ENCODE measurements around the gene ACBD4. TPM values are rescaled to one million over a fixed set of nuclear protein-coding genes. Genes with fewer than 3 reads are reported as not detected.

The ACBD4 gene
- total and polyA plus RNA-seq, 2 of the 13 experiments (the other 11 are each of a cell fraction or from before 2014, with no cell fraction given), result 16.1 to 26.9 TPM

DNA sequence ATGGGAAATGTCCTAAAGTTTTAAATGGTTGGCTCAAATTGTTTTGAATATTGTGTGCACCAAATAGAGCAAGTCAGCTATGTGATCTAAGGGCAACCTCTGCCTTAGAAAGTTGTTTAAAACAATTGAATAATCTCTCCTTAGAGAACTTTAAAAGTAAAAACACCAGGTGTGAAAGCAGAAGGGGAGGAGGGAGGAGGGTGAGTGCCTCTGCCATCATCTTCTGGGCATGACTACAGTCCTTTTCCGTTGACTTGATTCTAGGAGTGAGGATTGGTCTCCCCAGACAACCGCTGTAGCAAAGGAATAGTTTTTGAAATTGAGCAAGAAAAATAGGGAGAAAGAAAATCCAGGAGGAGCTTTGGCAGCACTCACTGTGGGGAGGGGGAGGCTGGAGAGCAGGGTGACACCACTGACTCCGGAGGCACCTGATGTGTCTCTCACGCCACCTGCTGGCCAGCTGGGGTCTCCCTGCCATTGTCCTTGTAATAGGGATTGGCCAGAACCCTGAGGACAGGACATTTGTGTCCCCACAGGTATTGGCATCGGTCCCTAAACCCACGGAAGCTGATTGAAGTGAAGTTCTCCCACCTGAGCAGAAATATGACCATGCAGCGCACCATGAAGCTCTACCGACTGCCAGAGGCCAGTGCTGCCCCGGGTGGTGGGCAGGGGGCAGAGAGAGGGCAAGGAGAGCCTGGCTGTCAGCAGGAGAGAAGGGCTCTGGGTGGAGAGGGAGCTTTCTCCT, 36.4 kb upstream of the ACBD4 start (continued):
- TF ChIP-seq ARID3A (IDR thresholded peaks at IDR 0.05; ENCODE audit: low read depth, low read length), result no peak
- TF ChIP-seq RFXAP (CRISPR knock-in tag; IDR thresholded peaks at IDR 0.05; ENCODE audit: borderline replicate concordance), result no peak
- TF ChIP-seq ZNF44 (CRISPR knock-in tag; IDR thresholded peaks at IDR 0.05), result no peak
- no peak for TF ChIP-seq ZNF841 (CRISPR knock-in tag; IDR thresholded peaks at IDR 0.05; ENCODE audit: borderline replicate concordance)
- TF ChIP-seq, protein P1, sequence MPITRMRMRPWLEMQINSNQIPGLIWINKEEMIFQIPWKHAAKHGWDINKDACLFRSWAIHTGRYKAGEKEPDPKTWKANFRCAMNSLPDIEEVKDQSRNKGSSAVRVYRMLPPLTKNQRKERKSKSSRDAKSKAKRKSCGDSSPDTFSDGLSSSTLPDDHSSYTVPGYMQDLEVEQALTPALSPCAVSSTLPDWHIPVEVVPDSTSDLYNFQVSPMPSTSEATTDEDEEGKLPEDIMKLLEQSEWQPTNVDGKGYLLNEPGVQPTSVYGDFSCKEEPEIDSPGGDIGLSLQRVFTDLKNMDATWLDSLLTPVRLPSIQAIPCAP (CRISPR knock-in tag; IDR thresholded peaks at IDR 0.05; ENCODE audit: low read depth), result no peak
- TF ChIP-seq, protein P2, sequence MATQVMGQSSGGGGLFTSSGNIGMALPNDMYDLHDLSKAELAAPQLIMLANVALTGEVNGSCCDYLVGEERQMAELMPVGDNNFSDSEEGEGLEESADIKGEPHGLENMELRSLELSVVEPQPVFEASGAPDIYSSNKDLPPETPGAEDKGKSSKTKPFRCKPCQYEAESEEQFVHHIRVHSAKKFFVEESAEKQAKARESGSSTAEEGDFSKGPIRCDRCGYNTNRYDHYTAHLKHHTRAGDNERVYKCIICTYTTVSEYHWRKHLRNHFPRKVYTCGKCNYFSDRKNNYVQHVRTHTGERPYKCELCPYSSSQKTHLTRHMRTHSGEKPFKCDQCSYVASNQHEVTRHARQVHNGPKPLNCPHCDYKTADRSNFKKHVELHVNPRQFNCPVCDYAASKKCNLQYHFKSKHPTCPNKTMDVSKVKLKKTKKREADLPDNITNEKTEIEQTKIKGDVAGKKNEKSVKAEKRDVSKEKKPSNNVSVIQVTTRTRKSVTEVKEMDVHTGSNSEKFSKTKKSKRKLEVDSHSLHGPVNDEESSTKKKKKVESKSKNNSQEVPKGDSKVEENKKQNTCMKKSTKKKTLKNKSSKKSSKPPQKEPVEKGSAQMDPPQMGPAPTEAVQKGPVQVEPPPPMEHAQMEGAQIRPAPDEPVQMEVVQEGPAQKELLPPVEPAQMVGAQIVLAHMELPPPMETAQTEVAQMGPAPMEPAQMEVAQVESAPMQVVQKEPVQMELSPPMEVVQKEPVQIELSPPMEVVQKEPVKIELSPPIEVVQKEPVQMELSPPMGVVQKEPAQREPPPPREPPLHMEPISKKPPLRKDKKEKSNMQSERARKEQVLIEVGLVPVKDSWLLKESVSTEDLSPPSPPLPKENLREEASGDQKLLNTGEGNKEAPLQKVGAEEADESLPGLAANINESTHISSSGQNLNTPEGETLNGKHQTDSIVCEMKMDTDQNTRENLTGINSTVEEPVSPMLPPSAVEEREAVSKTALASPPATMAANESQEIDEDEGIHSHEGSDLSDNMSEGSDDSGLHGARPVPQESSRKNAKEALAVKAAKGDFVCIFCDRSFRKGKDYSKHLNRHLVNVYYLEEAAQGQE (IDR thresholded peaks at IDR 0.05; ENCODE audit: borderline replicate concordance in 1 of 2, low read depth in 1 of 2, low read length in 2 of 2), result no peak
- peak; percentile 56; the same call in 1 of the 2 replicates for TF ChIP-seq AHR (CRISPR knock-in tag; IDR thresholded peaks at IDR 0.05)
- peak; percentile 19 for TF ChIP-seq TBL1XR1 (IDR thresholded peaks at IDR 0.05; ENCODE audit: borderline replicate concordance, low read length, partially characterized antibody)
- no peak for TF ChIP-seq SCMH1 (CRISPR knock-in tag; IDR thresholded peaks at IDR 0.05; ENCODE audit: borderline replicate concordance)
- TF ChIP-seq ZMYM4 (CRISPR knock-in tag; IDR thresholded peaks at IDR 0.05), result no peak
- TF ChIP-seq ZNF17 (CRISPR knock-in tag; IDR thresholded peaks at IDR 0.05), result no peak
- 0 out of 2 replicates have a peak, but pooled peaks have one; percentile 48 for TF ChIP-seq YEATS2 (CRISPR knock-in tag; IDR thresholded peaks at IDR 0.05; ENCODE audit: borderline replicate concordance)
- TF ChIP-seq ZNF33A (CRISPR knock-in tag; IDR thresholded peaks at IDR 0.05; ENCODE audit: borderline replicate concordance), result no peak
- no peak for TF ChIP-seq REXO4 (CRISPR knock-in tag; IDR thresholded peaks at IDR 0.05; ENCODE audit: borderline replicate concordance)
- no peak for TF ChIP-seq ZNF382 (CRISPR knock-in tag; IDR thresholded peaks at IDR 0.05; ENCODE audit: borderline replicate concordance)
